ENCODE results near the gene FARP1.

Gene FARP1

DNA sequence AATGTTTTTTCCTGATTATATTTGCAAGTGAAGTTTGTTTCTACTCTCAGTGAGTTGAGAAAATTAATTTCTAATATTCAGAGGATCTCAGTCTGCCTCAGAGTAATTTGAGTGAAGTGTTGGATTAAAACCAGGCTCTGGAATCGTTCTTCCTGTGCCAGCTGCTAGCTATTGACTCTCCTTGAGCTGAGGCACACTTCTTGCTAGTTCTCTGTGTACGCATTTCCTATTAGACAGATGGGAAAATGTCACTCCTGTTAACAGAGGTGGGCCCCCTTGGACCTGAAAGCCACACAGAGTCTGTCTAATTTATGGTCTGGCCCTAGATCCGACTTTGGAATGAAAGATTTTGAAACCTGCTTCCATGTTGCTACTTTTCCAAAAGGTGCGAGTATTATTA lies 141.8 kb downstream of the FARP1 start:
- Histone ChIP-seq H3K9me2 (replicated peaks; ENCODE audit: insufficient read depth, low read length) (no peaks in the 10 kb centered on the region), H4K20me1 (ENCODE audit: low read depth, low read length) (no peaks in the 10 kb centered on the region), H3K27me3 (ENCODE audit: low read length) (no peaks in the 10 kb centered on the region), H3K4me3 (ENCODE audit: insufficient read depth, low read length, poor library complexity, severe bottlenecking) (no peak overlapping the region), H3K27ac (ENCODE audit: low read depth, low read length) (no peak overlapping the region), H3K9me3 (ENCODE audit: insufficient read depth, low read length) (no peaks in the 10 kb centered on the region), H3K79me2 (ENCODE audit: insufficient read depth, low read length) (no peaks in the 10 kb centered on the region), H3F3A (ENCODE audit: insufficient read depth) (no peaks in the 10 kb centered on the region), H3K36me3 (ENCODE audit: low read length) (no peaks in the 10 kb centered on the region), H3K4me2 (ENCODE audit: low read depth, low read length, poor library complexity, severe bottlenecking) (no peak overlapping the region), H3K9ac (ENCODE audit: low read length) (no peak overlapping the region), H2AFZ (ENCODE audit: low read depth, low read length, severe bottlenecking) (no peak overlapping the region)
- TF ChIP-seq EZH2phosphoT487 (conservative IDR thresholded peaks at IDR 0.05; ENCODE audit: low read length): no peak

DNA sequence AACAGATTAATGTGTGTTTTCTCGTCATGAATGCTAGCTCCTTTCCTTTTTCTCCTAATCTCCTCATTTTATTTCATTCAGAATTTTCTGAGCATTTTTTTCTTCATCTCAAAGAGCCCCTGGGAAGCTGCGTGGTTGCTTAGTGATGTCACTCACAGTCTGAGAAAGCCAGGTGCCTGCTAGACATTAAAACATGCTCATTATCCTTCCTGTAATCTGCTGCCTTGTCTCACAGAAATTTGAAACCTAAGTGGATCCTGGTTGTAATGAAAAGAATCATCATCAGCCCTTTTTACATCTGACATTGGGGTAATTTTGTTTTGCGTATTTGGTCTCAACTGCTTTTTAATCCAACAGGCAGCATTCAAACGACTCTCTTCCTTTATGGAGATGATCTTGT lies 142.4 kb downstream of the FARP1 start:
- Histone ChIP-seq H3F3A (ENCODE audit: insufficient read depth) (no peaks in the 10 kb centered on the region), H2AFZ (ENCODE audit: low read depth, low read length, severe bottlenecking) (no peak overlapping the region), H3K4me2 (ENCODE audit: low read depth, low read length, poor library complexity, severe bottlenecking) (no peak overlapping the region), H3K9me3 (ENCODE audit: insufficient read depth, low read length) (no peaks in the 10 kb centered on the region), H3K27ac (ENCODE audit: low read depth, low read length) (no peak overlapping the region), H3K36me3 (ENCODE audit: low read length) (no peaks in the 10 kb centered on the region), H3K4me3 (ENCODE audit: insufficient read depth, low read length, poor library complexity, severe bottlenecking) (no peak overlapping the region), H4K20me1 (ENCODE audit: low read depth, low read length) (no peaks in the 10 kb centered on the region), H3K27me3 (ENCODE audit: low read length) (no peaks in the 10 kb centered on the region), H3K79me2 (ENCODE audit: insufficient read depth, low read length) (no peaks in the 10 kb centered on the region), H3K9ac (ENCODE audit: low read length) (no peak overlapping the region), H3K9me2 (replicated peaks; ENCODE audit: insufficient read depth, low read length) (no peaks in the 10 kb centered on the region)
- TF ChIP-seq EZH2phosphoT487 (conservative IDR thresholded peaks at IDR 0.05; ENCODE audit: low read length): no peak
- TF ChIP-seq, protein P1, sequence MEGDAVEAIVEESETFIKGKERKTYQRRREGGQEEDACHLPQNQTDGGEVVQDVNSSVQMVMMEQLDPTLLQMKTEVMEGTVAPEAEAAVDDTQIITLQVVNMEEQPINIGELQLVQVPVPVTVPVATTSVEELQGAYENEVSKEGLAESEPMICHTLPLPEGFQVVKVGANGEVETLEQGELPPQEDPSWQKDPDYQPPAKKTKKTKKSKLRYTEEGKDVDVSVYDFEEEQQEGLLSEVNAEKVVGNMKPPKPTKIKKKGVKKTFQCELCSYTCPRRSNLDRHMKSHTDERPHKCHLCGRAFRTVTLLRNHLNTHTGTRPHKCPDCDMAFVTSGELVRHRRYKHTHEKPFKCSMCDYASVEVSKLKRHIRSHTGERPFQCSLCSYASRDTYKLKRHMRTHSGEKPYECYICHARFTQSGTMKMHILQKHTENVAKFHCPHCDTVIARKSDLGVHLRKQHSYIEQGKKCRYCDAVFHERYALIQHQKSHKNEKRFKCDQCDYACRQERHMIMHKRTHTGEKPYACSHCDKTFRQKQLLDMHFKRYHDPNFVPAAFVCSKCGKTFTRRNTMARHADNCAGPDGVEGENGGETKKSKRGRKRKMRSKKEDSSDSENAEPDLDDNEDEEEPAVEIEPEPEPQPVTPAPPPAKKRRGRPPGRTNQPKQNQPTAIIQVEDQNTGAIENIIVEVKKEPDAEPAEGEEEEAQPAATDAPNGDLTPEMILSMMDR (IDR thresholded peaks at IDR 0.05; ENCODE audit: insufficient read depth, low read length, poor library complexity, severe bottlenecking): no peak

DNA sequence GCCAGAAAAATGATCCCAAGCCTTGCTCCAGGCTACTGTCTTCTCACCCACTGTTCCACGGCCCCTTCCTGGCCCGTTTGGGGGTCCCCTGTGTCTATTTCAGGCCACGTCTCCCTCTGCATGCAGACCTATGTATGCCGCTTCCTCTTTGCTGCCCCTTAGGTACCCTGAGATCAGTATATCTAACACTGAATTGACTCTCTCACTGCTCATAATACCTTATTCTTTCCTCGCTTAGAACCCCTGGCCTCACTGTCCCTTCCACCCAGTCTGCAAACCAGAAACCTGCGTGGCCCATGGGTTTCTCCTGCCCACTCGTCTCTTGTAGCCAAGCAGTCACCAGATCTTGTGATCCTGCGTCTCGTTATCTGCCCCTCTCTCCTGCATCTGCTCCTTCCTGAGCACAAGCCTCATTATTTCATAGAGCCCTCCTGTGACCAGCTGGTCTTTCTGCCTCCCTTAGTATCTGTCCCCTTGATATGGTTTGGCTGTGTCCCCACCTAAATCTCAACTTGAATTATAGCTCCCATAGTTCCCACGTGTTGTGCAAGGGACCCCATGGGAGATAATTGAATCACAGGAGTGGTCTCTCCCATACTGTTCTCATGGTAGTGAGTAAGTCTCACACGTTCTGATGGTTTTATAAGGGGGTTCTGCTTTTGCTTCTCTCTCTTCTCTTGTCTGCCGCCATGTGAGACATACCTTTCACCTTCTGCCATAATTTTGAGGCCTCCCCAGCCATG lies 143.1 kb downstream of the FARP1 start:
- H3K9ac ChIP-seq (ENCODE audit: low read length): no peak overlapping the region
- no peak overlapping the region for H2AFZ ChIP-seq (ENCODE audit: low read depth, low read length, severe bottlenecking)
- no peaks in the 10 kb centered on the region for H4K20me1 ChIP-seq (ENCODE audit: low read depth, low read length)
- H3K79me2 ChIP-seq (ENCODE audit: insufficient read depth, low read length): no peaks in the 10 kb centered on the region
- H3K4me2 ChIP-seq (ENCODE audit: low read depth, low read length, poor library complexity, severe bottlenecking): no peak overlapping the region
- H3K9me2 ChIP-seq (replicated peaks; ENCODE audit: insufficient read depth, low read length): no peaks in the 10 kb centered on the region
- H3F3A ChIP-seq (ENCODE audit: insufficient read depth): no peaks in the 10 kb centered on the region
- no peak overlapping the region for H3K4me3 ChIP-seq (ENCODE audit: insufficient read depth, low read length, poor library complexity, severe bottlenecking)
- no peaks in the 10 kb centered on the region for H3K36me3 ChIP-seq (ENCODE audit: low read length)
- no peak overlapping the region for H3K27ac ChIP-seq (ENCODE audit: low read depth, low read length)
- no peaks in the 10 kb centered on the region for H3K9me3 ChIP-seq (ENCODE audit: insufficient read depth, low read length)
- H3K27me3 ChIP-seq (ENCODE audit: low read length): no peaks in the 10 kb centered on the region
- TF ChIP-seq EZH2phosphoT487 (conservative IDR thresholded peaks at IDR 0.05; ENCODE audit: low read length): no peak
- TF ChIP-seq, protein P1 (IDR thresholded peaks at IDR 0.05; ENCODE audit: insufficient read depth, low read length, poor library complexity, severe bottlenecking): no peak

DNA sequence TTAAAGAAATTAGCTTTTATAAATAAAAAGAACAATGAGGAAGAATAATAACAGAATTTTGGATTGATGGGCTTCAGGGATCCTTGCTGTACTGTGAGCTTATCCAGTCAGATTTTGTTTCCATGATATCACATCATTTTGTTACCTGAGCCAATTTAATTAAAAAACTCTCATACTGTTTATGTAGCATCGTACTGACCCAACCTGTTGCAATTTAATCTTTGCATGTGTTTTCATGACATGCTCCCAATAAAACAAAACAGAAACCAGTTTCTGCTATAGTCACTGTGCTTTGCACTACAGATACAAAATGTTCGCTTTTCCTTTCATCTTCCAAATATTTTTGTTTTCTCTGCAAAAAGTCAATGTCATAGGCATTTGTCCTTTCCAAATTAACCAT lies 143.9 kb downstream of the FARP1 start:
- no peaks in the 10 kb centered on the region for H3K9me2 ChIP-seq (replicated peaks; ENCODE audit: insufficient read depth, low read length)
- no peak for TF ChIP-seq EZH2phosphoT487 (conservative IDR thresholded peaks at IDR 0.05; ENCODE audit: low read length)
- TF ChIP-seq, protein P1 (IDR thresholded peaks at IDR 0.05; ENCODE audit: insufficient read depth, low read length, poor library complexity, severe bottlenecking): no peak
- no peaks in the 10 kb centered on the region for H3F3A ChIP-seq (ENCODE audit: insufficient read depth)
- H4K20me1 ChIP-seq (ENCODE audit: low read depth, low read length): no peaks in the 10 kb centered on the region
- no peak overlapping the region for H3K4me2 ChIP-seq (ENCODE audit: low read depth, low read length, poor library complexity, severe bottlenecking)
- H3K9ac ChIP-seq (ENCODE audit: low read length): no peak overlapping the region
- H3K9me3 ChIP-seq (ENCODE audit: insufficient read depth, low read length): no peaks in the 10 kb centered on the region
- H3K79me2 ChIP-seq (ENCODE audit: insufficient read depth, low read length): no peaks in the 10 kb centered on the region
- H3K27ac ChIP-seq (ENCODE audit: low read depth, low read length): no peak overlapping the region
- no peak overlapping the region for H3K4me3 ChIP-seq (ENCODE audit: insufficient read depth, low read length, poor library complexity, severe bottlenecking)
- H3K36me3 ChIP-seq (ENCODE audit: low read length): no peaks in the 10 kb centered on the region
- H3K27me3 ChIP-seq (ENCODE audit: low read length): no peaks in the 10 kb centered on the region
- H2AFZ ChIP-seq (ENCODE audit: low read depth, low read length, severe bottlenecking): no peak overlapping the region

Data from SU-DHL-6 (cell line).